HL-60 (cell line): ENCODE measurements around the gene RPS3.

Experiments used
- DNase-seq, 2 experiments: peaks; one replicate each; pipeline ENCODE4 v3.0.0-alpha.2; 2010 to 2020; ENCODE audit warnings: low read depth in 1 of 2, low spot score in 1 of 2
- H3K27ac ChIP-seq: fragments of 250-450 bp; sonication (Bioruptor Pico); replicated peaks from 2 replicates; pipeline ENCODE4 v1.5.1; 2020; ENCODE audit warnings: mild to moderate bottlenecking, moderate library complexity
- H3K27me3 ChIP-seq: fragments of 250-450 bp; sonication (Bioruptor Pico); 2 replicates; pipeline ENCODE4 v1.5.1; 2021; ENCODE audit warnings: mild to moderate bottlenecking, moderate library complexity; ENCODE audit not compliant: insufficient read depth, poor library complexity, severe bottlenecking
- H3K4me3 ChIP-seq: replicated peaks from 2 replicates; pipeline ENCODE4 v1.5.1; 2011; ENCODE audit warnings: mild to moderate bottlenecking, control low read depth, low read length; ENCODE audit not compliant: insufficient read depth
- GABPA ChIP-seq: IDR thresholded peaks from 2 replicates; pipeline ENCODE4 v1.6.1; 2012; ENCODE audit warnings: low read depth
- POLR2AphosphoS5 ChIP-seq: IDR thresholded peaks from 2 replicates; pipeline ENCODE4 v1.6.1; 2012; ENCODE audit warnings: low read depth
- SPI1 ChIP-seq: IDR thresholded peaks from 2 replicates; pipeline ENCODE4 v1.6.1; 2012; ENCODE audit warnings: low read depth, mild to moderate bottlenecking, borderline replicate concordance
- TF ChIP-seq, protein P1 (sequence below): IDR thresholded peaks from one replicate; pipeline ENCODE4 v1.5.1; 2011; ENCODE audit warnings: low read length, control low read depth, inconsistent platforms; ENCODE audit not compliant: insufficient read depth
- TF ChIP-seq, protein P2 (sequence below): IDR thresholded peaks from 2 replicates; pipeline ENCODE4 v1.6.1; 2012; ENCODE audit warnings: low read depth; ENCODE audit not compliant: insufficient replicate concordance

The RPS3 gene

GRCh38 chr11:75380245-75380644 lies 19.1 kb upstream of the RPS3 start:
- DNase-seq = no peak
- Histone ChIP-seq H3K4me3 (no peak overlapping the region), H3K27ac (peak overlapping the region; percentile 85), H3K27me3 (no peaks in the 10 kb centered on the region)
- TF ChIP-seq, protein P1, sequence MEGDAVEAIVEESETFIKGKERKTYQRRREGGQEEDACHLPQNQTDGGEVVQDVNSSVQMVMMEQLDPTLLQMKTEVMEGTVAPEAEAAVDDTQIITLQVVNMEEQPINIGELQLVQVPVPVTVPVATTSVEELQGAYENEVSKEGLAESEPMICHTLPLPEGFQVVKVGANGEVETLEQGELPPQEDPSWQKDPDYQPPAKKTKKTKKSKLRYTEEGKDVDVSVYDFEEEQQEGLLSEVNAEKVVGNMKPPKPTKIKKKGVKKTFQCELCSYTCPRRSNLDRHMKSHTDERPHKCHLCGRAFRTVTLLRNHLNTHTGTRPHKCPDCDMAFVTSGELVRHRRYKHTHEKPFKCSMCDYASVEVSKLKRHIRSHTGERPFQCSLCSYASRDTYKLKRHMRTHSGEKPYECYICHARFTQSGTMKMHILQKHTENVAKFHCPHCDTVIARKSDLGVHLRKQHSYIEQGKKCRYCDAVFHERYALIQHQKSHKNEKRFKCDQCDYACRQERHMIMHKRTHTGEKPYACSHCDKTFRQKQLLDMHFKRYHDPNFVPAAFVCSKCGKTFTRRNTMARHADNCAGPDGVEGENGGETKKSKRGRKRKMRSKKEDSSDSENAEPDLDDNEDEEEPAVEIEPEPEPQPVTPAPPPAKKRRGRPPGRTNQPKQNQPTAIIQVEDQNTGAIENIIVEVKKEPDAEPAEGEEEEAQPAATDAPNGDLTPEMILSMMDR = no peak
- TF ChIP-seq POLR2AphosphoS5 (no peak), SPI1 (no peak), GABPA (no peak)
- TF ChIP-seq, protein P2, sequence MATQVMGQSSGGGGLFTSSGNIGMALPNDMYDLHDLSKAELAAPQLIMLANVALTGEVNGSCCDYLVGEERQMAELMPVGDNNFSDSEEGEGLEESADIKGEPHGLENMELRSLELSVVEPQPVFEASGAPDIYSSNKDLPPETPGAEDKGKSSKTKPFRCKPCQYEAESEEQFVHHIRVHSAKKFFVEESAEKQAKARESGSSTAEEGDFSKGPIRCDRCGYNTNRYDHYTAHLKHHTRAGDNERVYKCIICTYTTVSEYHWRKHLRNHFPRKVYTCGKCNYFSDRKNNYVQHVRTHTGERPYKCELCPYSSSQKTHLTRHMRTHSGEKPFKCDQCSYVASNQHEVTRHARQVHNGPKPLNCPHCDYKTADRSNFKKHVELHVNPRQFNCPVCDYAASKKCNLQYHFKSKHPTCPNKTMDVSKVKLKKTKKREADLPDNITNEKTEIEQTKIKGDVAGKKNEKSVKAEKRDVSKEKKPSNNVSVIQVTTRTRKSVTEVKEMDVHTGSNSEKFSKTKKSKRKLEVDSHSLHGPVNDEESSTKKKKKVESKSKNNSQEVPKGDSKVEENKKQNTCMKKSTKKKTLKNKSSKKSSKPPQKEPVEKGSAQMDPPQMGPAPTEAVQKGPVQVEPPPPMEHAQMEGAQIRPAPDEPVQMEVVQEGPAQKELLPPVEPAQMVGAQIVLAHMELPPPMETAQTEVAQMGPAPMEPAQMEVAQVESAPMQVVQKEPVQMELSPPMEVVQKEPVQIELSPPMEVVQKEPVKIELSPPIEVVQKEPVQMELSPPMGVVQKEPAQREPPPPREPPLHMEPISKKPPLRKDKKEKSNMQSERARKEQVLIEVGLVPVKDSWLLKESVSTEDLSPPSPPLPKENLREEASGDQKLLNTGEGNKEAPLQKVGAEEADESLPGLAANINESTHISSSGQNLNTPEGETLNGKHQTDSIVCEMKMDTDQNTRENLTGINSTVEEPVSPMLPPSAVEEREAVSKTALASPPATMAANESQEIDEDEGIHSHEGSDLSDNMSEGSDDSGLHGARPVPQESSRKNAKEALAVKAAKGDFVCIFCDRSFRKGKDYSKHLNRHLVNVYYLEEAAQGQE = no peak

- peak; percentile 44 to 78 for DNase-seq
- Histone ChIP-seq H3K27ac (peak overlapping the region; percentile 85), H3K4me3 (no peak overlapping the region), H3K27me3 (no peaks in the 10 kb centered on the region)
- TF ChIP-seq POLR2AphosphoS5 (no peak), SPI1 (peak; percentile 93)
Observed at GRCh38 chr11:75380716-75381420, 18.4 kb upstream of the RPS3 start.

GRCh38 chr11:75383246-75383645 lies 16.1 kb upstream of the RPS3 start:
- TF ChIP-seq POLR2AphosphoS5 = no peak
- TF ChIP-seq, protein P1 = no peak
- TF ChIP-seq SPI1 = no peak
- TF ChIP-seq GABPA = no peak
- TF ChIP-seq, protein P2 = no peak
- DNase-seq = peak in 1 of 2 experiments; percentile 80
- no peak overlapping the region for H3K4me3 ChIP-seq
- peak overlapping the region; percentile 53 for H3K27ac ChIP-seq
- H3K27me3 ChIP-seq = no peaks in the 10 kb centered on the region

DNA sequence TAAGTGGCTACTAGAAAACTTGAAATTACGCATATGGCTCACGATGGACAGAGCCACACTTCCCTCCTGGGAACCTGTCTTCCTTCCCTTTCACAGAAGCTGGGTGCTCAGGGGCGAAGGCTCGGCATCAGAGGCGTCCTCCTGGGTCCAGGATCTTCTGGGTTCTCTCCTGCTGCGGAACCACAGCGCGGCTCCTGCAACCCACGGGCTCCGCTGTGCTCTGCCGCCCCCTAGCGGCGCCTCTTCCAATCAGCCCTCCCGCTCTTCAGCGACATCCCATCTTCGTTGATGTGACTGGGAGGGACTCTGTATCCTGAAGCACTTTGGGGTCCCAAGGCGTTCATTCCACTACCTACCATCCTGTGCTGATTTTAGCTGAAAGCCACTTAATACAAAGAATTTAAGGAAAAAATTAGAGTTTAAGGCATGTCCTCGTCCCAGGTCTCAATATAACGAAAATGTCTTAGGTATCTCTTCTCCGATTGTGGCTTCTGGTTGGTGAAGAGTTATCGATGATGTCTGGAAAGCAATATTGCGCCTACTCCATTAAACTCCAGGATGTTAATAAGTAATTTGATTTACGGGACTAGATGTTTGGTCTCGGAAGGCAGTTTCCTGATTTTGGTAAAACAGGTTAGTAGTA lies 14.8 kb upstream of the RPS3 start:
- Histone ChIP-seq H3K27me3 (no peaks in the 10 kb centered on the region), H3K4me3 (no peak overlapping the region), H3K27ac (no peak overlapping the region)
- peak; percentile 52 to 59 for DNase-seq
- TF ChIP-seq, protein P1 = peak; percentile 63
- TF ChIP-seq POLR2AphosphoS5 (no peak), GABPA (no peak)
